Neural progenitor cell (in vitro differentiated cells): ENCODE data around the gene SIPA1L3. TPM values are rescaled to one million over a fixed set of nuclear protein-coding genes. Genes with fewer than 3 reads are reported as not detected.

ENCODE experiments used
- DNase-seq: peaks from one replicate; pipeline ENCODE4 v3.0.0-alpha.2; 2016; ENCODE audit warnings: low spot score
- H2AFZ ChIP-seq: fragments of 200-600 bp; sonication (generic); replicated peaks from 2 replicates; pipeline ENCODE4 v1.6.1; 2016; ENCODE audit warnings: antibody characterized with exemption
- H3F3A ChIP-seq: fragments of 200-600 bp; sonication (generic); 2 replicates; pipeline ENCODE4 v1.6.1; 2016; ENCODE audit warnings: antibody characterized with exemption, low read depth
- H3K27ac ChIP-seq: fragments of 200-600 bp; sonication (generic); 2 replicates; pipeline ENCODE4 v1.5.1; 2016; ENCODE audit warnings: mild to moderate bottlenecking
- H3K27me3 ChIP-seq: fragments of 200-600 bp; sonication (generic); 2 replicates; pipeline ENCODE4 v1.6.1; 2016; ENCODE audit warnings: mild to moderate bottlenecking, moderate library complexity
- H3K36me3 ChIP-seq: fragments of 200-600 bp; sonication (generic); 2 replicates; pipeline ENCODE4 v1.5.1; 2016
- H3K4me1 ChIP-seq: fragments of 200-600 bp; sonication (generic); 2 replicates; pipeline ENCODE4 v1.6.1; 2016; ENCODE audit warnings: mixed run types
- H3K4me2 ChIP-seq: fragments of 200-600 bp; sonication (generic); 2 replicates; pipeline ENCODE4 v1.6.1; 2016
- H3K4me3 ChIP-seq: fragments of 200-600 bp; sonication (generic); 2 replicates; pipeline ENCODE4 v1.5.1; 2016
- H3K79me2 ChIP-seq: fragments of 200-600 bp; sonication (generic); 2 replicates; pipeline ENCODE4 v1.6.1; 2016; ENCODE audit warnings: low read depth
- H3K9ac ChIP-seq: fragments of 200-600 bp; sonication (generic); 2 replicates; pipeline ENCODE4 v1.6.1; 2016
- H3K9me3 ChIP-seq: fragments of 200-600 bp; sonication (generic); 2 replicates; pipeline ENCODE4 v1.5.1; 2016; ENCODE audit warnings: low read depth
- H4K20me1 ChIP-seq: fragments of 200-600 bp; sonication (generic); 2 replicates; pipeline ENCODE4 v1.6.1; 2016; ENCODE audit warnings: low read depth
- H3K27ac Mint-ChIP-seq: 3 replicates; pipeline ENCODE4 v1.8.0; 2021; ENCODE audit warnings: mixed read lengths
- H3K27me3 Mint-ChIP-seq: 2 replicates; pipeline ENCODE4 v1.8.0; 2022; ENCODE audit warnings: low read depth, mild to moderate bottlenecking, inconsistent platforms, moderate library complexity, mixed read lengths; ENCODE audit not compliant: insufficient read depth
- H3K36me3 Mint-ChIP-seq: 3 replicates; pipeline ENCODE4 v1.8.0; 2021; ENCODE audit warnings: mixed read lengths
- H3K4me1 Mint-ChIP-seq: 3 replicates; pipeline ENCODE4 v1.8.0; 2021; ENCODE audit warnings: mixed read lengths
- H3K4me3 Mint-ChIP-seq: 3 replicates; pipeline ENCODE4 v1.8.0; 2021; ENCODE audit warnings: mild to moderate bottlenecking, moderate library complexity, mixed read lengths
- H3K9me3 Mint-ChIP-seq: 3 replicates; pipeline ENCODE4 v1.8.0; 2020; ENCODE audit warnings: mixed read lengths
- EZH2 ChIP-seq: fragments of 200-600 bp; sonication (generic); IDR thresholded peaks from 2 replicates; pipeline ENCODE4 v1.6.1; 2017; ENCODE audit warnings: antibody characterized with exemption, mild to moderate bottlenecking, moderate library complexity
- EZH2phosphoT487 ChIP-seq: fragments of 200-600 bp; sonication (generic); IDR thresholded peaks from 2 replicates; pipeline ENCODE4 v1.6.1; 2017; ENCODE audit warnings: antibody characterized with exemption
- total RNA-seq: library from RNA; depleted of rRNA; stranded (reverse); fragments of >200 nt; gene quantifications from 2 replicates; pipeline ENCODE4 v1.2.3, GENCODE V29; 2015; ENCODE audit warnings: low replicate concordance
- TF ChIP-seq, protein P1 (sequence below): fragments of 200-600 bp; sonication (generic); IDR thresholded peaks from 2 replicates; pipeline ENCODE4 v1.5.1; 2017; ENCODE audit warnings: antibody characterized with exemption, mild to moderate bottlenecking

Gene SIPA1L3
- total RNA-seq, 1 donor from 2014 or later: 19.2 TPM

DNA sequence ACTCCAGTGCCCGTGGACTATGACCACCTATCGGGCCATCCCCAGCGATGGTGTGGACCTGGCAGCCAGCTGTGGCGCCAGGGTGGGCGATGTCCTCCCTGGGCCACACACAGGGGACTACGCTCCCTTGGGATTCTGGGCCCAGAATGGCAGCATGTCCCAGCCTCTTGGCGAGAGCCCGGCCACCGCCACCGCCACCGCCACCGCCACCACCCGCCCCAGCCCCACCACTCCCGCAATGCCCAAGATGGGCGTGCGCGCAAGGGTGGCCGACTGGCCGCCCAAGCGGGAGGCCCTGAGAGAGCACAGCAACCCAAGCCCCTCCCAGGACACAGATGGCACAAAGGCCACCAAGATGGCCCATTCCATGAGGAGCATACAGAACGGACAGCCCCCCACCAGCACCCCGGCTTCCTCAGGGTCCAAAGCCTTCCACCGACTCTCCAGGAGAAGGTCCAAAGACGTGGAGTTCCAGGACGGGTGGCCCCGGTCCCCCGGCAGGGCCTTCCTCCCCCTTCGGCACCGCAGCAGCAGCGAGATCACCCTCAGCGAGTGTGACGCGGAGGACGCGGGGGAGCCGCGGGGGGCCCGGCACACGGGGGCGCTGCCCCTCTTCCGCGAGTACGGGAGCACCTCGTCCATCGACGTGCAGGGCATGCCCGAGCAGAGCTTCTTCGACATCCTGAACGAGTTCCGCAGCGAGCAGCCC, 174.7 kb downstream of the SIPA1L3 start:
- H3K9ac ChIP-seq: no peak overlapping the region
- H4K20me1 ChIP-seq: no peaks in the 10 kb centered on the region
- H3K4me1 ChIP-seq: no peaks in the 10 kb centered on the region
- Mint-ChIP-seq H3K27me3 (peaks cover 2% of the 10 kb centered on the region), H3K4me3 (no peak overlapping the region), H3K36me3 (peaks cover 7% of the 10 kb centered on the region), H3K4me1 (peaks cover 11% of the 10 kb centered on the region), H3K9me3 (peaks cover 3% of the 10 kb centered on the region), H3K27ac (no peak overlapping the region)
- no peak overlapping the region for H2AFZ ChIP-seq
- no peaks in the 10 kb centered on the region for H3F3A ChIP-seq
- no peak overlapping the region for H3K27ac ChIP-seq
- H3K4me3 ChIP-seq: no peak overlapping the region
- TF ChIP-seq EZH2: no peak
- TF ChIP-seq EZH2phosphoT487: no peak
- TF ChIP-seq, protein P1, sequence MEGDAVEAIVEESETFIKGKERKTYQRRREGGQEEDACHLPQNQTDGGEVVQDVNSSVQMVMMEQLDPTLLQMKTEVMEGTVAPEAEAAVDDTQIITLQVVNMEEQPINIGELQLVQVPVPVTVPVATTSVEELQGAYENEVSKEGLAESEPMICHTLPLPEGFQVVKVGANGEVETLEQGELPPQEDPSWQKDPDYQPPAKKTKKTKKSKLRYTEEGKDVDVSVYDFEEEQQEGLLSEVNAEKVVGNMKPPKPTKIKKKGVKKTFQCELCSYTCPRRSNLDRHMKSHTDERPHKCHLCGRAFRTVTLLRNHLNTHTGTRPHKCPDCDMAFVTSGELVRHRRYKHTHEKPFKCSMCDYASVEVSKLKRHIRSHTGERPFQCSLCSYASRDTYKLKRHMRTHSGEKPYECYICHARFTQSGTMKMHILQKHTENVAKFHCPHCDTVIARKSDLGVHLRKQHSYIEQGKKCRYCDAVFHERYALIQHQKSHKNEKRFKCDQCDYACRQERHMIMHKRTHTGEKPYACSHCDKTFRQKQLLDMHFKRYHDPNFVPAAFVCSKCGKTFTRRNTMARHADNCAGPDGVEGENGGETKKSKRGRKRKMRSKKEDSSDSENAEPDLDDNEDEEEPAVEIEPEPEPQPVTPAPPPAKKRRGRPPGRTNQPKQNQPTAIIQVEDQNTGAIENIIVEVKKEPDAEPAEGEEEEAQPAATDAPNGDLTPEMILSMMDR: no peak
- H3K36me3 ChIP-seq: no peaks in the 10 kb centered on the region
- H3K27me3 ChIP-seq: no peaks in the 10 kb centered on the region
- DNase-seq: no peak
- H3K4me2 ChIP-seq: no peak overlapping the region
- no peaks in the 10 kb centered on the region for H3K79me2 ChIP-seq
- H3K9me3 ChIP-seq: no peaks in the 10 kb centered on the region

DNA sequence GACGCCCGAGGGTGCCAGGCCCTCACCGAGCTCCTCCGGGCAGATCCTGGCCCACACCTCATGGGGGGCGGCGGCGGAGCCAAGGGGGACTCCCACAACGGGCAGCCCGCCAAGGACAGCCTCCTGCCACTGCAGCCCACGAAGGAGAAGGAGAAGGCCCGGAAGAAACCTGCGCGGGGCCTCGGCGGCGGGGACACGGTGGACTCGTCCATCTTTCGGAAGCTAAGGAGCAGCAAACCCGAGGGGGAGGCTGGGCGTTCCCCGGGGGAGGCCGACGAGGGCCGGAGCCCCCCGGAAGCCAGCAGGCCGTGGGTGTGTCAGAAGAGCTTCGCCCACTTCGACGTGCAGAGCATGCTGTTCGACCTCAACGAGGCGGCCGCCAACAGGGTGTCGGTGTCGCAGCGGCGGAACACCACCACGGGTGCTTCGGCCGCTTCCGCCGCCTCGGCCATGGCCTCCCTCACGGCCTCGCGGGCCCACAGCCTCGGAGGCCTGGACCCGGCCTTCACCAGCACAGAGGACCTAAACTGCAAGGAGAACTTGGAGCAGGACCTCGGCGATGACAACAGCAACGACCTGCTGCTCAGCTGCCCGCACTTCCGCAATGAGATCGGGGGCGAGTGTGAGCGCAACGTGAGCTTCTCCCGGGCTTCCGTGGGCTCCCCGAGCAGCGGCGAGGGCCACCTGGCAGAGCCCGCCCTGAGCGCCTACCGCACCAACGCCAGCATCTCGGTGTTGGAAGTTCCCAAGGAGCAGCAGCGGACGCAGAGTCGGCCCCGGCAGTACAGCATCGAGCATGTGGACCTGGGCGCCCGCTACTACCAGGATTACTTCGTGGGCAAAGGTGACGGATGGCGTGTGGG, 175.5 kb downstream of the SIPA1L3 start:
- DNase-seq: no peak

DNA sequence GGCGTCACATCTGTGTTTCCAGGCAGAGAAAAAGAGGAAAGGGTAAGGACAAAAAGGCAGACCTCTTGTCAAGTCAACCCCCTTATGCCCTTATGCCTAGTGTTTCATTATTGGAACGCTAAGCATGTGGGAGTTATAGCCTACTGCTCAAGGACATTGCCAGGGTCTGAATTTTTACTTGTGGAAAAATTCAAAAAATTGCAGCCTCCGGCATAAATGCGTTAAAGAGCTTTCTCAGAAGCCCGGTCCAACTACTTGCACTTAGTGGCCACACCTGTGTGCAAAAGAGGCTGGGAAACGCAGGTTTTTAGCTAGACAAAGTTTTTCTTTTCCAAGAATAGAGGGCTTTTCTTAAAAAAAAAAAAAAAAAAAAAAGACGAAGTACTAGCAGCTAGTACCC, 177.2 kb downstream of the SIPA1L3 start:
- Histone ChIP-seq H2AFZ (no peak overlapping the region), H4K20me1 (no peaks in the 10 kb centered on the region), H3K36me3 (no peaks in the 10 kb centered on the region), H3K4me3 (no peak overlapping the region), H3K27ac (no peak overlapping the region), H3K9me3 (no peaks in the 10 kb centered on the region), H3K79me2 (no peaks in the 10 kb centered on the region), H3K27me3 (no peaks in the 10 kb centered on the region), H3K9ac (no peak overlapping the region), H3K4me1 (no peaks in the 10 kb centered on the region), H3F3A (no peaks in the 10 kb centered on the region), H3K4me2 (no peak overlapping the region)
- H3K4me1 Mint-ChIP-seq: peaks cover 7% of the 10 kb centered on the region
- no peak for DNase-seq
- TF ChIP-seq, protein P1: no peak
- no peak for TF ChIP-seq EZH2
- TF ChIP-seq EZH2phosphoT487: no peak
- H3K36me3 Mint-ChIP-seq: peaks cover 7% of the 10 kb centered on the region
- H3K4me3 Mint-ChIP-seq: no peak overlapping the region
- no peaks in the 10 kb centered on the region for H3K9me3 Mint-ChIP-seq
- H3K27ac Mint-ChIP-seq: no peak overlapping the region
- H3K27me3 Mint-ChIP-seq: peaks cover 6% of the 10 kb centered on the region

More for the DNA sequence above, 175.5 kb downstream of the SIPA1L3 start:
- H3K27me3 ChIP-seq: no peaks in the 10 kb centered on the region
- no peaks in the 10 kb centered on the region for H3K79me2 ChIP-seq
- H3K36me3 ChIP-seq: no peaks in the 10 kb centered on the region
- no peak overlapping the region for H3K27ac Mint-ChIP-seq
- peaks cover 7% of the 10 kb centered on the region for H3K36me3 Mint-ChIP-seq
- no peaks in the 10 kb centered on the region for H3F3A ChIP-seq
- H3K4me3 Mint-ChIP-seq: no peak overlapping the region
- peaks cover 11% of the 10 kb centered on the region for H3K4me1 Mint-ChIP-seq
- no peaks in the 10 kb centered on the region for H3K4me1 ChIP-seq
- peaks cover 2% of the 10 kb centered on the region for H3K27me3 Mint-ChIP-seq
- H3K9me3 Mint-ChIP-seq: peaks cover 3% of the 10 kb centered on the region
- no peak overlapping the region for H2AFZ ChIP-seq
- no peak overlapping the region for H3K4me3 ChIP-seq
- no peaks in the 10 kb centered on the region for H3K9me3 ChIP-seq
- H3K9ac ChIP-seq: no peak overlapping the region
- no peak overlapping the region for H3K4me2 ChIP-seq
- TF ChIP-seq EZH2: no peak
- no peak for TF ChIP-seq EZH2phosphoT487
- TF ChIP-seq, protein P1: no peak
- H4K20me1 ChIP-seq: no peaks in the 10 kb centered on the region
- H3K27ac ChIP-seq: no peak overlapping the region
